ENCODE data around the gene RPA1.
"Not testable (repeated sequence)": the region's sequence is repeated elsewhere in the genome, so short reads cannot be mapped to it uniquely, and the experiment has no call there.

DNA sequence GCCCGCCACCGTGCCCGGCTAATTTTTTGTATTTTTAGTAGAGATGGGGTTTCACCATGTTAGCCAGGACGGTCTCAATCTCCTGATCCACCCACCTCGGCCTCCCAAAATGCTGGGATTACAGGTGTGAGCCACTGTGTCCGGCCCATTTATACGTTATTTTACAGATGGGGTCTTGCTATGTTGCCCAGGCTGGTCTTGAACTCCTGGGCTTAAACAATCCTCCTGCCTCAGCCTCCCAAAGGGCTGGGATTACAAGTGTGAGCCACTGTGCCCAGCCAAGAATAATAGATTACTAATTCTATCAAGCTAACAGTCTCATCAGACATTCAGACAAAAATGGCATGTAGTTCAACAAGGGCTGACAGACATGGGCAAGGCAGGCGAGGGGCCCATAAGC, 20.0 kb upstream of the RPA1 start:
- not testable (repeated sequence) for TF ChIP-seq CEBPB (IDR thresholded peaks at IDR 0.05; ENCODE audit: low read depth, low read length); MAFK (IDR thresholded peaks at IDR 0.05; ENCODE audit: low read depth, low read length); POLR2A (IDR thresholded peaks at IDR 0.05; ENCODE audit: low read depth, low read length); ELK1 (IDR thresholded peaks at IDR 0.05; ENCODE audit: borderline replicate concordance, low read depth, low read length); BHLHE40 (IDR thresholded peaks at IDR 0.05; ENCODE audit: low read depth, low read length); RAD21 (IDR thresholded peaks at IDR 0.05; ENCODE audit: low read length); RCOR1 (IDR thresholded peaks at IDR 0.05; ENCODE audit: insufficient replicate concordance, low read length); NFE2L2 (IDR thresholded peaks at IDR 0.05; ENCODE audit: low read depth, low read length)
- TF ChIP-seq, protein P1, sequence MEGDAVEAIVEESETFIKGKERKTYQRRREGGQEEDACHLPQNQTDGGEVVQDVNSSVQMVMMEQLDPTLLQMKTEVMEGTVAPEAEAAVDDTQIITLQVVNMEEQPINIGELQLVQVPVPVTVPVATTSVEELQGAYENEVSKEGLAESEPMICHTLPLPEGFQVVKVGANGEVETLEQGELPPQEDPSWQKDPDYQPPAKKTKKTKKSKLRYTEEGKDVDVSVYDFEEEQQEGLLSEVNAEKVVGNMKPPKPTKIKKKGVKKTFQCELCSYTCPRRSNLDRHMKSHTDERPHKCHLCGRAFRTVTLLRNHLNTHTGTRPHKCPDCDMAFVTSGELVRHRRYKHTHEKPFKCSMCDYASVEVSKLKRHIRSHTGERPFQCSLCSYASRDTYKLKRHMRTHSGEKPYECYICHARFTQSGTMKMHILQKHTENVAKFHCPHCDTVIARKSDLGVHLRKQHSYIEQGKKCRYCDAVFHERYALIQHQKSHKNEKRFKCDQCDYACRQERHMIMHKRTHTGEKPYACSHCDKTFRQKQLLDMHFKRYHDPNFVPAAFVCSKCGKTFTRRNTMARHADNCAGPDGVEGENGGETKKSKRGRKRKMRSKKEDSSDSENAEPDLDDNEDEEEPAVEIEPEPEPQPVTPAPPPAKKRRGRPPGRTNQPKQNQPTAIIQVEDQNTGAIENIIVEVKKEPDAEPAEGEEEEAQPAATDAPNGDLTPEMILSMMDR (conservative IDR thresholded peaks at IDR 0.05; ENCODE audit: low read depth, low read length) = not testable (repeated sequence)
- TF ChIP-seq, protein P2, sequence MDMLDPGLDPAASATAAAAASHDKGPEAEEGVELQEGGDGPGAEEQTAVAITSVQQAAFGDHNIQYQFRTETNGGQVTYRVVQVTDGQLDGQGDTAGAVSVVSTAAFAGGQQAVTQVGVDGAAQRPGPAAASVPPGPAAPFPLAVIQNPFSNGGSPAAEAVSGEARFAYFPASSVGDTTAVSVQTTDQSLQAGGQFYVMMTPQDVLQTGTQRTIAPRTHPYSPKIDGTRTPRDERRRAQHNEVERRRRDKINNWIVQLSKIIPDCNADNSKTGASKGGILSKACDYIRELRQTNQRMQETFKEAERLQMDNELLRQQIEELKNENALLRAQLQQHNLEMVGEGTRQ (IDR thresholded peaks at IDR 0.05; ENCODE audit: low read depth, low read length) = not testable (repeated sequence)

All from IMR-90 (cell line).